ENCODE measurements around the gene TIMM44.
"Not testable (repeated sequence)": the region's sequence is repeated elsewhere in the genome, so short reads cannot be mapped to it uniquely, and the experiment has no call there.

The TIMM44 gene

GRCh38 chr19:7897292-7897691 lies 46.2 kb downstream of the TIMM44 start:
- no peak for DNase-seq

GRCh38 chr19:7895565-7895964 lies 47.9 kb downstream of the TIMM44 start:
- no peak for DNase-seq

- DNase-seq = no peak
These were observed 48.7 kb downstream of the TIMM44 start for GRCh38 chr19:7894612-7895309.

GRCh38 chr19:7893362-7894101 lies 49.9 kb downstream of the TIMM44 start:
- DNase-seq = not testable (repeated sequence)

- DNase-seq = no peak
These were observed 54.6 kb downstream of the TIMM44 start for GRCh38 chr19:7888826-7889217.

- no peak for DNase-seq
These were observed 55.2 kb downstream of the TIMM44 start, which contains the start of gene LRRC8E for GRCh38 chr19:7888145-7888825. LRRC8E (plus strand) TSS chr19:7888510; CDS start chr19:7895604, 7,094 bp downstream.

GRCh38 chr19:7887408-7888144 lies 55.9 kb downstream of the TIMM44 start:
- no peak for DNase-seq

GRCh38 chr19:7885818-7886217 lies 57.6 kb downstream of the TIMM44 start:
- DNase-seq = no peak

- DNase-seq = no peak
These were observed 59.5 kb downstream of the TIMM44 start for GRCh38 chr19:7883796-7884570.

GRCh38 chr19:7883105-7883504 lies 60.4 kb downstream of the TIMM44 start:
- no peak for DNase-seq

GRCh38 chr19:7881910-7882309 lies 61.6 kb downstream of the TIMM44 start:
- DNase-seq = no peak

- no peak for DNase-seq
These were observed 63.6 kb downstream of the TIMM44 start for GRCh38 chr19:7879836-7880235.

GRCh38 chr19:7879111-7879807 lies 64.2 kb downstream of the TIMM44 start:
- no peak for DNase-seq

GRCh38 chr19:7877249-7877836 lies 66.1 kb downstream of the TIMM44 start:
- no peak for DNase-seq
